LNCAP (cell line): Measurements from ENCODE around the gene ZBTB32.

Experiments
- CTCF ChIP-seq: fragments of 450-650 bp; IDR thresholded peaks from 2 replicates; pipeline ENCODE4 v1.5.1; 2017; ENCODE audit warnings: mild to moderate bottlenecking

ZBTB32 gene

DNA sequence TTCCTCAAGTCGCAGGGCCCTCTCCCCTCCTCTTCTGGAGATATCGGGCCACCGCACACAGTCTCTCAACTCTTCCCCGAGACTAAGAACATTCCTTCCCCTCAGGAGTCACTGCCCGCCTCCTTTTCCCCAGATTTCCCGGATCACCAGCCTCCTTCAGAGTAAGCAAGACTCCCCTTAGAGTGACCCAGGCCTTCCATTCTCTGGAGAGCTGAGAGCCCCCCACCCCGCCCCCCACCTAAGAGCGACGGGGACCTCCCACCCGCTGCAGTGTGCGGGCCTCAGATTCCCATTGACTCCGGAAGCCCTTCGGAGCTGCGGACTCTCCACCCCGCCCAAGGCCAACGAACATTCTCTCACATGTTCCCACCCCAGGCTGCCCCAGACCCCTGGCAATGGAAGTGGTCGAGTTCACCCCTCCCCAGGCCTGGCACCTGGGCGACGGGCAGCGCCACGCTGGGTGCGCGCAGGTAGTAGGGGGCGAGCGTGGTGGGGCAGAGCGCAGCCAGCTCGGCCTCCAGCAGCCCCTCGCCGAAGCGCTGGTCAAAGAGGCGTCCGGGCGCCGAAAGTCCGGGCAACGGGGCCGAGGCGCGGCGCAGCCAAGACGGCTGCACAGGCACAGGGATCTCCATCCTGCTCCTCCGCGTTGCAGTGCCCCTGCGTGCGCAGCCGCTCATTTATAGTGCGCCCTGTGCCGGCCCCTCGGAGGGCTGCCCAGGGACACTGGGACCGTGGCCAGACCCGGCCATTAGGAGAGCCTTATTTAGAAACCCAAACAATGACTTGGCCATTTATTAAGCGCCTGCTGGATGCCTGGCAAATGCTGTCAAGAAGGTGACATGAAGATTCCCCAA lies 52.2 kb downstream of the ZBTB32 start, which contains the start of gene HSPB6:
Gene HSPB6 (minus strand): TSS at position 653 of the 854 bp plus-strand sequence. CDS start 21 bp downstream, at position 632.
- TF ChIP-seq CTCF = no peak

DNA sequence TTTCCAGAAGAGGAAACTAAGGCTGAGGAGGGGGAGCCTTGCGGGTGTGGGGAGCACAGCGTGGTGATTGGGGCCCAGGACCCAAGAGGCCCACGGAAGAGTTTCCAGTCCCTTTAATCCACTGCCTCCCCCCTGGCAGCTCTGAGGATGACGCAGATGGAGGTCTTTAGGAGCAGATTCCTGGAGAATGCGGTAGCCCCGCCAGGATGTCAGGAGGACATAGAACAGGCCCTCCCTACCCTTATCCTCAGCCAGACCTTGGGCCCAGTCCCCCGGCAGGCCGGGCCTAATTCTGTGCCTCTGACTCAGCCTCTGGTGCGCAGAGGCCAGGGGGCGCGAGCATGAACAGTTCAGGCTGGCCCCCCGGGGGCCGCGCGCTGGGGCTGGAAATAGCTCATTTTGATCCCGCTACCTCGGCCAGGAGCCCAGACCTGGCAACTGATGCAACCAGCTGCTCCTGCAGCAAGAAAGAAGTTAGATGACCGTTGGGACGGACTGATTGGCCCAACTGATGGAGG lies 52.9 kb downstream of the ZBTB32 start:
- TF ChIP-seq CTCF = no peak

- TF ChIP-seq CTCF = no peak
Observed at GRCh38 chr19:35757749-35758608, 53.6 kb downstream of the ZBTB32 start, which contains the start of gene PROSER3. Gene PROSER3 (plus strand): TSS chr19:35758176. CDS start chr19:35758216, 40 bp downstream.

DNA sequence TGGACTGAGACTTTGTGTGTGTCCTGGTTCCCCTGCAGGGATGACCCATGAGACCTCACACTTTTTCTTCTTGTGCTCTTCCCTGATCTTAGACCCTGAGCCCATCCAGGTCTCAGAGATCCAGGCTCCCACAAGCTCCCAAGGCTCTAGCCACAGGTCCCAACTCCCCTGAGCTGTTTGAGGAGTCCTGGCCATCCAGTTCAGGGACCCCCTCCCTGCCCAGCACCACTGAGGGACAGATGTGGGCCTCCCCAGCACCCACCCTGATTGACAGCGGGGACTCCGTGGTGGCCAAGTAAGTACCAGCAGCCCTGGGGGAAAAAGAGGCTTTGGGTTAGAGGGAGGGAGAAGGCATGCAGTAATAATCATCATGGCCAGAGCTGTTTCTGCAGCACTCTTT lies 55.3 kb downstream of the ZBTB32 start:
- no peak for TF ChIP-seq CTCF

DNA sequence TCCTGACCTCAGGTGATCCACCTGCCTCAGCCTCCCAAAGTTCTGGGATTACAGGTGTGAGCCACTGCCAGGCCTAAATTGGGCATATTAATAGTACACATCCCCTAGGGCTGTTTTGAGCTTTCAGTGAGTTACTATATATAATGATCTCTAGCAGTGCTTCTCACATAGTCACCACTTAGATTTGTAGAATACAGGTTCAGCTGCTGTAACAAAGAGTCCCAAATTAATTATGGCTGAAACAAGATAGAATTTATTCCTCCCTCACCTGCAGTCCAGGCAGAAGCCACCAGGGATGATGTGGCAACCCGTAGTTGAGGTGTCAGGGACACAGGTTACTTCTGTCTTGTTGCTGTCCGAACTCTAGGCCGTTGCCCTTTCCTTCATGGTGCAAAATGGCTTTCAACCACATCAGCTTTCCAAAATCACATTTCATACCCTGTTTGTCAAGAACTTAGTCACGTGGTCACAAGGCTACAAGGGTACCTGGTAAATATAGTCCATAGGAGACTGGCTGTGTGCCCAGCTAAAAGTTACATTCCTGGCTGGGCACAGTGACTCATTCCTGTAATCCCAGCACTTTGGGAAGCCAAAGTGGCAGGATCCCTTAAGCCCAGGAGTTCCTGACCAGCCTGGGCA lies 56.5 kb downstream of the ZBTB32 start:
- no peak for TF ChIP-seq CTCF

DNA sequence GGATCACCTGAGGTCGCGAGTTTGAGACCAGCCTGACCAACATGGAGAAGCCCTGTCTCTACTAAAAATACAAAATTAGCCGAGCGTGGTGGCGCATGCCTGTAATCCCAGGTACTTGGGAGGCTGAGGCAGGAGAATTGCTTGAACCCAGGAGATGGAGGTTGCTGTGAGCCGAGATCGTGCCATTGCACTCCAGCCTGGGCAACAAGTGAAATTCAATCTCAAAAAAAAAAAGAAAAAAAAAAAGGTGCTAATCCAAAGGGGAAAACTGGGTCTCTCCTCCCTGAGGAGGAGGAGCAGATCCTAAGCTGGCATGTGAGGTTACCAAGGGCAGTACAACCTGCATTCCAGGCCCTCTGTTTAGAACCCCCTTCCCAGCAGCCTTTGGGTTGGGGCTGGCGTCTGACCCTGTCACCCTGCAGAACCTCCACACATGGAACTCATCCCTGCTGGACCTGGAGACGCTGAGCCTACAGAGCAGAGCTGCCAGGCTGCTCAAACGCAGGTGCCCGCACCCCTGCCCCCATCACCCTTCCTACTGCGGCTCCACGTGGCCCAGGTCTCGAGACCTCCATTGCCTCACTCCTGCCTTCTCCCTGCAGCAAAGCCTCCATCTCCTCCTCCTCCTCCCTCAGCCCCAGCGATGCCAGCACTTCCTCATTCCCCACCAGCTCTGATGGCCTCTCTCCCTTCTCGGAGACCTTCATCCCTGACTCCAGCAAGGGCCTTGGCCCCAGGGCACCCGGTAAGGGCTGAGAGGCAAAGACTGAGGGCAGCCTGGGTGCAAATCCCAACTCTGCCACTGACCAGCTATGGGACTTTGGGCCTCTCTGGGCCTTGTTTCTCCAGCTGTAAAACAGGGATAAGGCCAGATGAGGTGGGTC lies 60.3 kb downstream of the ZBTB32 start:
- no peak for TF ChIP-seq CTCF
